Epithelial cell of esophagus (primary cell): ENCODE data around the gene CCL11.
A peak's percentile ranks its signal among the peaks of the same experiment; 100 is the strongest.

ENCODE experiments used
- DNase-seq: peaks from one replicate; pipeline ENCODE4 v3.0.0; 2010; ENCODE audit warnings: low read depth
- H3K4me3 ChIP-seq: 2 replicates; pipeline ENCODE4 v1.5.1; 2011; ENCODE audit warnings: mild to moderate bottlenecking, low read length, control low read depth
- TF ChIP-seq, protein P1 (sequence below): IDR thresholded peaks from 2 replicates; pipeline ENCODE4 v1.5.1; 2011; ENCODE audit warnings: low read depth, mild to moderate bottlenecking, low read length, control low read depth, inconsistent platforms; ENCODE audit not compliant: insufficient read depth; ENCODE audit errors: missing control alignments

The CCL11 gene

GRCh38 chr17:34305606-34306005 lies 20.1 kb downstream of the CCL11 start:
- DNase-seq, result no peak
- TF ChIP-seq, protein P1, sequence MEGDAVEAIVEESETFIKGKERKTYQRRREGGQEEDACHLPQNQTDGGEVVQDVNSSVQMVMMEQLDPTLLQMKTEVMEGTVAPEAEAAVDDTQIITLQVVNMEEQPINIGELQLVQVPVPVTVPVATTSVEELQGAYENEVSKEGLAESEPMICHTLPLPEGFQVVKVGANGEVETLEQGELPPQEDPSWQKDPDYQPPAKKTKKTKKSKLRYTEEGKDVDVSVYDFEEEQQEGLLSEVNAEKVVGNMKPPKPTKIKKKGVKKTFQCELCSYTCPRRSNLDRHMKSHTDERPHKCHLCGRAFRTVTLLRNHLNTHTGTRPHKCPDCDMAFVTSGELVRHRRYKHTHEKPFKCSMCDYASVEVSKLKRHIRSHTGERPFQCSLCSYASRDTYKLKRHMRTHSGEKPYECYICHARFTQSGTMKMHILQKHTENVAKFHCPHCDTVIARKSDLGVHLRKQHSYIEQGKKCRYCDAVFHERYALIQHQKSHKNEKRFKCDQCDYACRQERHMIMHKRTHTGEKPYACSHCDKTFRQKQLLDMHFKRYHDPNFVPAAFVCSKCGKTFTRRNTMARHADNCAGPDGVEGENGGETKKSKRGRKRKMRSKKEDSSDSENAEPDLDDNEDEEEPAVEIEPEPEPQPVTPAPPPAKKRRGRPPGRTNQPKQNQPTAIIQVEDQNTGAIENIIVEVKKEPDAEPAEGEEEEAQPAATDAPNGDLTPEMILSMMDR, result no peak
- no peak overlapping the region for H3K4me3 ChIP-seq

DNA sequence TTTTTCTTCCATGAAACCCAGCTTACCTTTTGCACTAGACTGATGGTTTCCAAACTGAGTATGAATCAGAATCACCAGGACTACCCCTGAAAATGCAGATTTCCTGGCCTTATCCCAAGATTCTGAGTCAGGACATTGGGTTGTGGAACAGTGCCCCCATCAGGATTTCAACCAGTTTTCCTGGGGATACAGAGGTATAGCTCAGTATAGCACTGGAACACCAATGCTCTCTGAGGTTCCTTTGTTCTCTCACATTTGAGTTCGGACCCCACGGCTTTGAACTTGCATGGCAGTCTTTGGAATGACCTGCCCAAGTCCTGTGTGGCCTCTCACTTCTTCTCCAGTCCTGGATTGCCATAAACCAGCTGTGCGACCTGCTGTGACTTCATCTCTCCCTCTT lies 20.9 kb downstream of the CCL11 start:
- peak; percentile 41 for DNase-seq
- TF ChIP-seq, protein P1, result peak; percentile 36
- no peak overlapping the region for H3K4me3 ChIP-seq

GRCh38 chr17:34307110-34307509 lies 21.6 kb downstream of the CCL11 start:
- no peak overlapping the region for H3K4me3 ChIP-seq
- TF ChIP-seq, protein P1, result no peak
- no peak for DNase-seq

GRCh38 chr17:34308371-34308770 lies 22.8 kb downstream of the CCL11 start:
- DNase-seq, result no peak
- TF ChIP-seq, protein P1, result no peak
- no peak overlapping the region for H3K4me3 ChIP-seq

DNA sequence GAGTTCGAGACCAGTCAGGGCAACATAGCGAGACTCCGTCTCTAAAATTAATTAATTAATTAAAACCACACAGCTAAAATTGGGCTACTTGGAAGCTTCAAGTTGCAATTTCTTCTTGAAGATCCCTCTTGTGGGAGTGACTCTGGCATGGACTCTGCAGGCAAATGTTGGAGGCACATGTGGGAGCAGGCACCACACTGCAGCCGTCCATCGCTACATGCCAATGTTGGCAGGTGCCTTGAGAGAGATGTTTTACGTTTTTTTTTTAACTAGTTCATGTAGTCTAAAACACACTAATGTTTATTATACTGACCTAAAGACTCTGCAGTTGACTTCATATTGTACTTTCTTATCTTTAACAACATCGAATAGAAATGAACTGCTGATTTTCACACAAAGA lies 25.7 kb downstream of the CCL11 start:
- TF ChIP-seq, protein P1, result no peak
- no peak for DNase-seq
- no peak overlapping the region for H3K4me3 ChIP-seq

- DNase-seq, result no peak
- TF ChIP-seq, protein P1, result no peak
- H3K4me3 ChIP-seq, result no peak overlapping the region
These were observed 26.5 kb downstream of the CCL11 start for GRCh38 chr17:34312080-34312479.

DNA sequence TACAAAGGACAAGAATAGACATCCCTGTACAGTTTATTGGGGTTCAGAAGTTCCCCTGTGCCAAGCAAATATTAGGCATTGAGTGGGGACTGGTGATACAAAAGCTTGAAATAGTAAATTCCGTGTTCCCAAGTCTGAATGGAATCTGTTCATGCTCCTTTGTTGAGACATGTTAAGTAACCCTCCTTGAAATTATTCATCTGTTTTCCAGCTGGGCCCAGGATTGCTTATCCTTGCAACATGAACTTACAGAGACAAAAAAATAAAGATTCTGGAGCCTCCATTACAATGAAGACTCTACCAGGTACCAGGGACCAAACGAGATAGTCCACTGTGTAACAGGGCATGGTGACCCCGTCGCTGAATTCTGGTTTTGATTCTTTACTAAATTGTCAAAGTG lies 27.6 kb downstream of the CCL11 start:
- TF ChIP-seq, protein P1, result no peak
- H3K4me3 ChIP-seq, result no peak overlapping the region
- peak; percentile 6 for DNase-seq
